DMS153 treated with DMSO at 0.1 percent for 48 hours (cell line): Measurements from ENCODE around the gene NR4A1.

Experiments
- DNase-seq: peaks from one replicate; lab custom pipeline; 2025; ENCODE audit not compliant: unreplicated experiment; lab: John Stamatoyannopoulos, UW

The NR4A1 gene

DNA sequence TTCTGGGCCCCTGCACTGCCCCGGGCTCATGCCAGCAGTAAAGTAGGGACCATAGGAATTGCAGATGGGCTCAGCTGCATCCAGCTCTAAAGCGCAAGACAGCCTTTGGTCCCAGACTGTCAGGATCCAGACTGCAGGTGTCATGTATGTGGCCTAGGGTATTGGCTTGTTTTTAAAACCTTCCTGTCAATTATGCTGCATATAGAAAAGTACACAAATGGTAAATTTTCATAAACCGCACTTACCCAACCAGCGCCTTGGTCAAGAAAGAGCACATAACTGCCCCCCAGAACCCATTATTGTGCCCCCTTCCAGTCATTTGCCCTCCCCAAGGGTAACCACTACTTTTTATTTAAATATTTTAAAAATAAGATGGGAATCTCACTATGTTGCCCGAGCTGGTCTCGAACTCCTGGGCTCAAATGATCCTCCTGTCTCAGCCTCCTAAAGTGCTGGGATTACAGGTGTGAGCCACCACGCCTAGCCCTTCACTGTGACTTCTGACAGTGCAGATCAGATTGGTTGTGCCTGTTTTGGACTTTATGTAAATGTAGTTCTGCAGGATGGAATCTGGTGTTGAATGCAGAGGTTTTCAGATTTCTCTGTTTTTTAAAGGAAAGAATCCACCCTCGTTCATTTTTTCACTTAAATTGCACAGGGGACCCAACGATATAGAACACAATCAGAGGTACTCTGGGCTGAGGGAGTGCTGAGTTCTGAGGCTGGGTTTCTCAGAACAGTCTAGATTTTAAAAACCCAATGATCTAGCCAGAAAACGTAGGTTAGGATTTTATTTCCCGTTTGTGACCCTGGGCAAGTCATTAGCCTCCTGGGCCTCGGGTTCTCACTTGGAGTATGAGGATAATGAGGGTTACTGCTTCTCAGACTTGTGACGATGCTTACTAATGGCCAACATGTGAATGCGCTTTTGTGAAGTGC, 6.7 kb downstream of the NR4A1 start:
- no peak for DNase-seq

DNA sequence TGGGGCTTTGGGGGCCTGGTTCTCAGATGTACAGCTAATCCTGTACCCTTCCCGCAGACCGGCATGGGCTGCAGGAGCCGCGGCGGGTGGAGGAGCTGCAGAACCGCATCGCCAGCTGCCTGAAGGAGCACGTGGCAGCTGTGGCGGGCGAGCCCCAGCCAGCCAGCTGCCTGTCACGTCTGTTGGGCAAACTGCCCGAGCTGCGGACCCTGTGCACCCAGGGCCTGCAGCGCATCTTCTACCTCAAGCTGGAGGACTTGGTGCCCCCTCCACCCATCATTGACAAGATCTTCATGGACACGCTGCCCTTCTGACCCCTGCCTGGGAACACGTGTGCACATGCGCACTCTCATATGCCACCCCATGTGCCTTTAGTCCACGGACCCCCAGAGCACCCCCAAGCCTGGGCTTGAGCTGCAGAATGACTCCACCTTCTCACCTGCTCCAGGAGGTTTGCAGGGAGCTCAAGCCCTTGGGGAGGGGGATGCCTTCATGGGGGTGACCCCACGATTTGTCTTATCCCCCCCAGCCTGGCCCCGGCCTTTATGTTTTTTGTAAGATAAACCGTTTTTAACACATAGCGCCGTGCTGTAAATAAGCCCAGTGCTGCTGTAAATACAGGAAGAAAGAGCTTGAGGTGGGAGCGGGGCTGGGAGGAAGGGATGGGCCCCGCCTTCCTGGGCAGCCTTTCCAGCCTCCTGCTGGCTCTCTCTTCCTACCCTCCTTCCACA, 7.6 kb downstream of the NR4A1 start:
- peak; percentile 28 for DNase-seq

DNA sequence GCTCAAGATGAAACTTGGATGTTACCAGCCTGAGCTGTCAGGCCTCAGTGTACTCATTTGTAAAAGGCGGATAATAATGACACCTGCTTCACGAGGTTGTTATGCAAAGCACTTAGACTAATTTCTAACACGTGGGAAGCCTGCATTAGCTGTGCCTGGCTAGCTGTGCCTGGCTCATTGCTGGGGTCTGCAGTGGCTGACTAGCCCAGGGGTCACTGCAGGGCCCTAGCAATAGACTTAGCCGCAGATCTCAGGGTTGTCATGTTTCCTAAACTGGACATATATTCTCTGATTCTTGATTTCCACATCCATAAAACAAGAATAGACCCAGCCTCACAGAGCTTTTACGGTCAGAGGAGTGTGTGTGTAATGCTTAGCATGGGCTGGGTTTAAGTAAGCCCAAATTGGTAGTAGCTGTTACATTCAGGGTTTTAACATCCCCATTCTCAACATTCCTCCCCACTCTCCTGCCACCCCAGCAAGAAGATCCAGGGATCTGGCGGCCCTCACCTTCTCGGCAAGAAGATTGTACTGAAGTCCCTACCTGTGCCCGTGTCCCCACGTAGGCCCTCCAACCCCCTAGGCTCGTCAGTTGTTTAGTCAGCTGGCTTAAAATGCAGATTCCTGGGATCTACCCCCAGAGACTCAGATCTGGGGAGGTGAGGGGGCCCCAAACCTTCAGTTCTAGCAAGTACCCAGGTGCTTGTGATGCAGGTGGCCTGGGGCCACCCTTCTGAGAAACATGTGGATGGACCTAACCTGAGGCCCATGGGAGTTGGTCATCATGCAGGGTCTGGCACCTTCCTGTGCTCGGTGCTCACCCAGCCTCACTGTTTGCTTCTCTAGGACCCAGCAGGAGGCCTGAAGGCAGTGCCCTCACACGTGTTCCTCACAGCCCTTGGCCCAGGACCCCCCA, 8.6 kb downstream of the NR4A1 start:
- DNase-seq: no peak

DNA sequence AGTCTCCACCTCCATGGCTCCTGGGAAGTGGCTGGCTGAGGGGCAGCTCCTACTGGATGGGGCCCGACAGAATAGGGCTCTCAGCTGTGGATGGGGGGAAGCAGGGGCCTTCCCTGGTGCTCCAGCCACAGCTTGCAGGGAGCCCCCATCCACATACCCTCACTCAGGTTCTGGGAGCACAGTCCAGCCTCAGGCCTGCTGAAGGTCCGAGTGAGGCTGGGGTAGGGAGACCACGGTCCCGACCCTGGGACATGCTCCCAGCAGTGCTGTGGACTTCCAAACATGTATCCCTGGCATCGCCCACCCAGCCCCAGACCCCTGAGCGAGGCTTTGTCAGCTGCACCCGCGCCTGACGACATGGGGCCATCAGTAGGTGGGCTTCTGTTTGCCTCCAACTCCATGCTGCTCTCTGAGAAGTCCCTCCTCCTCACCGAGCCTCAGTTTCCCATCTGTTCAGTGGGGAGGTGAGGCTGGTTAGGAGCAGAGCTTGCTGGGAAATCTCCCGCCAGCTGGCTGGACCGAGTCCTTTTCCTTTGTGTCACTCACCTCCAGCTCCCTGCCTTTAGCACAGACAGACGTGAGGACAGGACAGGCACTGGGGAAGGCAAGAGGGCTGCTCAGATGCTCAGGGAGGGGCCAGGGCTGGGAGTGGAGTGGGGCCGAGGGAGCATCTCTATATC, 9.4 kb downstream of the NR4A1 start:
- DNase-seq: no peak

DNA sequence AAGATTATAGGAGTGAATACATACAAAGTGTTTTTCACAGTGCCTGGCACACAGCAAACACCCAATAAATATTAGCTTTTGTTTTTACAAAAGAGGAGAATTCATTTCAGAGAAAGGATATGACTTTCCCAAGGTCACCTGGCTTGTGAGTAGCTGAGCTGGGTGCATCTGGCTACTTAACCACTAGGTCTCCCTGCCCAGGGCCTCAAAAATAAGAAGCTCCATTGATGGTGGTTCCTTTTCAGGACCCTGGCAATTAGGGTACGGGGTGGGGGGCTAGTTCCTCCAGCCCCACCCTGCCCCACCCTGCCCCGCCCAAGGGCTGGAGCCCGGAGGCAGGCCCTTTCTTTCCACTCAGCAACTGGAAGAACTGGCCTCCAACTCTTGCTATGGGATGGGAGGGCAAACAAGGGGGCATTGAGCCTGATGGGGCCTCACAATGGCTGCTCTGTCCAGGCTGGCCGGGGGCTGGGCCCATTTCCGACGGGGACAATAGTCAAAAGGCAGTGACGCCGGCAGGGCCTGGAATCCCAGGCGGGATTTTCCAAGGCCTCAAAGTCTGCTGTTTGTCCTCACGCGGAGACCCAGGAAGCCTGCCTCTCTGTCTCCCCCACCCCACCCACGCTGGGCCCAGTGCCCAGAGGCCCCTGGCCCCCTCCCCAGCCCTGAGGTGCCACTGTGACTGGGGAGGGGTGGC, 10.4 kb downstream of the NR4A1 start:
- no peak for DNase-seq

DNA sequence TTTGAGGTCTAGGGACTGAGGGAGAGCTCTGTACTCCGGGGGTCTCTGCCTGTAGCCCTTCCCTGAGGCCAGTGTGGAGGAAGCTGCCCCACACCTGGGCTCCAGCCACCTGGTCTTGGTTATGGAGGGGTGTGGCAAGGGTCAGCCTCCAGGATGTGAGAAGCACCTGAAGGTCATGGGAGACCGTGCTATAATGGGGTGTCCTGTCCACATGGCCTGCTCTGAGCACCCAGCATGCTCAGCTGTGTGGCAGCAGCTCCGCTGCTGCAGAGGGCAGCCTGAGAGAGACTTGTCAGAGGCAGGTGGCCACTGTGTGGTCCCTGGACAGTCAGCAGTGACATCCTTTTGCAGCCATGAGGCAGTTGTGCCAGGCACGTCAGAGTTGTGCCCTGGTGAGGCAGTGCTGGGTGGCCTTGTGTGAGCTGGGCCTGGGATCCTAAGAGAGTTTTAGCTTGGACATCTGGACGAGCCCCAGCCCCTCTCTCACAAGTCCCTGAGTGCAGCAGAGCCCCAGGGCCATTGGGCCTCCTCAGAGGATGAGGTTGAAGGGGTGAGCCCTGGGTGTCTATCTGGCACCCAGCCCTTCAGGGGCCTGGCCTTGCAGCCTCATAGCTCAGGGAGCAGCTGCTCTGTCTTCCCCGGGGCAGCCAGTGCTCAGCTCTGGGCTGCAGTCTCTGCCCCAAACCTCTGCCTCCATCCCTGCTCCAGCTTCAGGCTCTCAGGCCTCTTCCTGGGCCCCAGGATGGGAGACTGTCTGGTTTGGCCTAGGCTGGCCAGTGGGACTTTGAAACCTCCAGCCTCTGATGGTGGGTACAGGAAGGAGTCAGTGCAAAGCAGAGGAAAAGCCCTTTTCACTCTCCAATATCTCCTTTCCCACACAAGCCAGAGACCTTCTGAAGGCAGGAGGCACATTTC, 11.2 kb downstream of the NR4A1 start:
- DNase-seq: no peak

DNA sequence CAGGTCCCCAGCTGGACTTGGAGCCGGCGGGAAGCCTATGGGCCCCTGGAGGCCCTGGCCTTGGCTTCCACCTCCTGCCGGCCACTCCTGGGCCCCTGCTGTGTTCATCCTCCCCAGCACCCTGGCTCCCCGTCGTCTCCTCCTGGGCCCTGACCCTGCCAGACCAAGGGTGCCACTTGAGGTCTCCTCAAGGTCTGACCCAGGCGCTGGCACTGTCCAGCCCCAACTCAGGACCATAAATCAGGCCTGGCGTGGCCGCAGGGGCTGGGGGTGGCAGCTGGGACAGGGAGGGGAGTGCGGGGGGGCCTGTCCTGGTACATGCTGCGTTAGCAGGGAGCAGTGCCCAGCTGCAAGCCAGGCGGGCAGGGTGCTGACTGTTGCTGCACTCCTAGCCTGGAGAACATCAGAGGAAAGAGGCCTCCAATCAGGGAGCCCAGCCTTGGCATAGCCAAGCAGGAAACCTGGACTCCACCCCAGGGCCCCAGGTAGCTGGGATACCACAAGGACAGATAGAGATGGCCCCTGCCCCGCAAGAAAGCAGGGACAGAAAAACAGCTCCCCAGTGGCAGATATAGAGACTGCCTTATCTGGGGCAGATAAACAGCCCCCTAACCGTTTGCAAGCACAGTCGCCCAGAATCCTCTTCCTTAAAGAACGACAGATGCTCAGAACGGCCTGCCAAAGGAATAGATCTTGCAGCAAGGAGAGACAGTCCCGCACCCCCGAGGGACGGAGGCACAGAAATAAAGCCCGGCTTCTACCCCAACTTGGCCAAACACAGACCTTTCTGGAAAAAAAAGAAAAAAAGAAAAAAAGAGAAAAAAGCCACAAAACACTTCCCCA, 12.1 kb downstream of the NR4A1 start:
- no peak for DNase-seq

DNA sequence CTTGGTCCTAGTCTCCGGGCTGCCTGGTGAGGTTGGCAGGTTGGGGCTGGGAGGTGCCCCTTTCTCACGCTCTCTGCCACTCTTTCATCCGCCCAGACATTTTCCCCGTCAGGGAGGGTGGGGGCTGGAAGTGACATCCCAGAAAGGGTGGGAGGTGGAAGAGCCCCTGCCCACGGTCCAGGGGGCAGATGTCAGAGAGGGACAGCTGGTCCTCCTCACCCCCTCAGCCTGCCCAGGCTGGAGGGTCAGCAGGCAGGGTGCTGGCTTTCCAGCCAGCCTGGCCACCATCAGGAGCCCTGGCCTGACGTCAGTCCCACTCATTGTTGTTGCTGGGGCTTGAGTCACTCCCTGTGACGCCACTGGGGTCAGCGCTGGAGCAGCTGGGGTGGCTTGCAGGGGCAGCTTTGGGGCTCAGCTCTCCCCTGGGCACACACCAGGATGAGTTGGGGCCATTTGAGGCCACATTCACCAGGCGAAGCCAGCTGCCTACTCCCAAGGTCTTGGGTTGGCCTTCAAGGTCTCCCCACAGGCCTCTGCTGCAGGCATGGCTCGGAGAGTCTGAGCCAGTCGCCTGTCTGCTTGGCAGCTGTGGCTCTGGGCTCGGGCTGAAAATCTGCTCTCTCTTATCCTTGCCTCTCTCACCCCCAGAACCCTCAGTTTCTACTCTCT, 12.9 kb downstream of the NR4A1 start:
- DNase-seq: no peak

DNA sequence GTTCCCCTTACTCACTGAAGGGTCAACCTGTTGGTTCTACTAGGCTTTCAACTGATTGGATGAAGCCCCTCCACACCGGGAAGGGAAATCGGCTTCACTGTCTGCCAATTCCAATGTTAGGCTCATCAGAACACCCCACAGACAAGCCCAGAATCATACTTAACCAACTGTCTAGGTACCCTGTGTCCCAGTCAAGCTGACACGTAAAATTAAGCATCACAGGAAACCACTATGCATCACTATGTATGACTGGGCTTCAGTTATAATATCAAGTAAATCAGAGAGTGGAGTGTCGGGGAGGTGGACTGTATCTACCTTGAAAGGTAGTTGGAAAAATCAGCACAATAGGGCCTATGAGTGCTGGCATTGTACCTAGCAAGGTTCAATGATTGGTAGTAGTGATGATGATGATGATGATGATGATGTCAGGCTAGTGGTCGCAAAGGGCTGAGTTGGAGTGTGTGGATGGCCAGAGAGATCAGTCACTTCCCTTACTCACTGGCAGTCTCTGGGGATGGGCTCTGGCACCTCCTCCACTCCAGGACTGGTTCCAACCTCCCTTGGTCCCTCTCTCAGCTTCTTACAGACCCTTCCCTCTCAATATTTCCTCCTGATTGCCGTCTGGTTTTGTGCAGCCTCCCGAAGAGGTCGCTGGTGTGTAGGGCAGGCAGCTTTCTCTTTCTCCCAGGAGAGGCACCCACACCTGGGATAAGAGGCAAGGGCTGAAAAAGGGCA, 15.3 kb downstream of the NR4A1 start:
- no peak for DNase-seq

DNA sequence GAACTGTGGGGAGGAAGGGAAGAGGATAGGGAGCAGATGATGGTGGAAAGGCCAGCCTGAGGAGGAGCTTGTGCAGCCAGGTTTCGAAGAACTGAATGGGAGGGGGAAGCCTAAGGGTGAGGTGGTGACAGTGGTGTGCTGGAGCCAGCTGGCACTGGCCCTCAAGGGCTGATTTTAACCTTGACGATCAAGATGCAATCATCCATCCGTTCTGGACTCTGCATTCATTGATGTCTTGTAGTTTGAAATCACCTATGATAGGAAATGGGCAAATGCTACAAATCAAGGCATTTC, 15.8 kb downstream of the NR4A1 start:
- DNase-seq: no peak

DNA sequence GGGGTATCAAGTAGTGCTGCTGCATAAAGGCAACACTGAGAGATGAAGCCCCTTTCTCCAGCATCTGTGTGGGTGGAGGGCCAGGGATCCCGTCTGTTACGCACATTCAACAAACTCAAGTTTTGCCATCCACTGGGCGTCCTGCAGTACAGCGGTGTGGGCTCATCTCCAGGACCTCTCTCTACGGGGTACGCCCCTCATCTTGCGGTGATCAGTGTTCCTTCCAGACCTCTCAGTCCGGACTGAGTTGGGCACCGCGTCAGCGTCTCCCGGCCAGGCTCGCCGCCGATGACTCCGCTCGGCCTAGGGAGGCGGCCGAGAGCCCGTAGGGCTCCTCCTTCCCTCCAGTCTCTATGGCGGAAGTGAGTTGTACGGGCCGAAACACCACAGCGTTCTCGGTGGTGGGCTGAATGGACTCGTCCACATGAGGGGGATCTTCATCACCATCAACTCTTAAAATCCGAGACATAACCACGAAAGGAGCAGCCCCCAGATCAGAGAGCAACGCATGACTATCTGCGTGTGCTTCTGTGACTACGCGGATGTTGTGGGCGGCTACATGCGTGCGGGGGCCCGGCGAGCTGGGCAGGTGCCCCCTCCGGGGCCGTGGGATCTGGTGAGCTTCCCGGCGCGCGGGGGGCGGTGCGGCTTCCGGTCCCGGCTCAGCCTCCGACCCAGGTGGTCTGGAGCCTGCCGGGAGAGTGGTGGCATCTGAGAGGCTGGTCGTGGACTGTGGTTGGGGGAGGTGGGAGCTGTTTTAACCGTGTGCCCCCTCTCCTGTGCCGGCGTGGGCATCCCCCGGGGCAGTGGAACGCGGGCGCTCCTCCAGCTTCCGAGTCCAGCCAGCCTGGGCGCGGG, 18.3 kb downstream of the NR4A1 start, which contains the start of gene ATG101:
Gene ATG101 (plus strand): TSS at position 652 of the 858 bp plus-strand sequence. CDS start 3,673 bp downstream, outside the sequence.
- DNase-seq: peak; percentile 88

DNA sequence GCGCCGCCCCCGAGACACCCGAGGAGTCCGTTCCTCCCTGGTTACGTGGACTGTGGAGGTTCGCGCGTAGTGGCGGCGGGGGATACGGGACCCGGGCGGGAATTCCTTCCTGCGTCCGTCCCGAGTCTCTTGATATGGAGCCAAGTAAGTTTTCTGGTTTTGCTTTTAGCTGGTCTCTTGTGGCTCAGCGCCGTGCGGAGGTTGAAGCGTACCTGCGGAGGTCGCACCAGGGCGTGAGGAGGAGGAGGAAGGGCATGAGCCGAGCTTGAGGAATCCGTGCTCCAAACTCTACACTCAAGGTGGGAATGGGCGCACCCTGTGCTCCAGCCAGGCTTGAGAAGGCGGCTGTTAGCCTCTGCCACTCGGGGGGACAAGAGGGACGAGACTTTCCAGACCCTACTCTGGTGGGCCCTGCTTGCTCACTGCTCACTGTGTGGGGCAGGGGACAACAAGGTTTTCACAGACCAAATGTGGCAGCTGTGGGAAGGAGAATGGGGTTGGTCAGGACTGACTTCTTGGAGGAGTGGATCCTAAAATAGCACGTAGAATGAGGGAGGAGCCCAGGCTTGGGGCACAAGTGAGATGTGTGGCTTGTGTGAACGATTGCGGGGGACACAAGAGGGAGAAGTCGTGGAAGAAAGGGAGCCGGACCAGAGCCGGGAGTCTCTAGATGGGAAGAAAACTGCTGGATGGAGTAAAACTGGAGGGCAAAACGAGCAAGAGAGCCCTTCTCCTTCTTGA, 19.1 kb downstream of the NR4A1 start:
- DNase-seq: no peak

DNA sequence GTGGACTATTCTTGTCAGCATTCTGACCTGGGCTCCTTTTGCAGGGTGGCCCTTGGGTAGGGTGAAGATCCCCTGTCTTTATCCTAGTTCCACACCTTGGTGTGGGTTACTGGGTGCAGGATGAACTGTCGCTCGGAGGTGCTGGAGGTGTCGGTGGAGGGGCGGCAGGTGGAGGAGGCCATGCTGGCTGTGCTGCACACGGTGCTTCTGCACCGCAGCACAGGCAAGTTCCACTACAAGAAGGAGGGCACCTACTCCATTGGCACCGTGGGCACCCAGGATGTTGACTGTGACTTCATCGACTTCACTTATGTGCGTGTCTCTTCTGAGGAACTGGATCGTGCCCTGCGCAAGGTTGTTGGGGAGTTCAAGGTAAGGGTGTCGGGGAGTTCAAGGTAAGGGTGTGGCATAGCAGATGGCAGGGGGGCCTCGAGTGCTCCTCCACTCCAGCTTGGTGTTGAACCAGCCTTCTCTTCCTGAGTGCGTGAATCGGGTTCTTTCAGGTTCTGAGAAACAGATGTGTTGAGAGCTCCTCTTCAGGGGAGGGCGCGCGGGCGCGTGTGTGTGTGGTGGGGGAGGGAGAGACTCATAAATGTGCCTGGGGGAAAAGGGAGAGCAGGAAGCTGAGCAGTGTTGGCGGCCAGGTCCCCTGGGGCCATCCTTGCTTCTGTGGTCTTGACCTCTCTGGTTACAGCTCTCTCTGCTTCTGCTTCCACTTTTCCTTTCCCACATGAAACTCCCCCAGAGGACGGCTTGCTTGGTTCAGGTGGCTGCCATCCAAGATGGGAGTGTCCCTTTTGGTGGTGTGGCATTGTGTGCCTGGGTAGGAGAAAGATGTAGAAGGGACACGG, 22.5 kb downstream of the NR4A1 start:
- DNase-seq: peak; percentile 80

DNA sequence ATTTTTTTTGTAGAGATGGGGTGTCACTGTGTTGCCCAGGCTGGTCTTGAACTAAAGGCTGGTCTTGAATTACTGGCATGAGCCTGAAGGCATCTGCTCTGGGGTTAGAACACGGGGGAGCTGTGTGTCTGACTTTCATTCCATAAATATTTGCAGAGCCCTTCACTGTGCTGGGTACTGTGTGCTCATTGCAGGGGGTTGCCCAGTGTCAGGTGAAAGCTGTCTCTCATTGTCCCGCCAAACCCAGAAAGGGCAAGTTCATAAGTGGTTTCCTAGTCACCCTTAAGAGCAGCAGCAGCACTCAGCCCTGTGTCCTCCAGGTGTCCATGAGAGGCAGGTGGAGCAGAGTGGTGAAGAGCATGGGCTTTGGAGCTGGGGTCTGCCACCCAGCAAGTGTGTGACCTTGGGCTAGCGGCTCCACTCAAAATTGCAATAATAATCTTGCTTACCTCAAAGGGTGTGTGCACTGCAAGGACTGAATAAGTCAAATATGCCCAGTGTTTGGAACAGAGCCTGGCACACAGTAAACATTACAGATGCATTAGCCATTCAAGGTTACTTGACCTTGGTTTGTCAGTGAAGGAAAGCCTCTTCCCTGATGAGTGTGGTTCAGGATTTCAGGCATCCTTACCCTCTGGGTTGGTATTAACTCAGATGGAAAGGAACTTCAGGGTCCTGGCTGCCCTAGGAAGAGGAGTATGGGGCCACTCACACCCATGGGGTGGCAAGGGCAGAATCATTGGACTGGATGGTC, 23.9 kb downstream of the NR4A1 start:
- DNase-seq: no peak
